CD4-positive, CD25-positive, alpha-beta regulatory T cell (primary cell): ENCODE measurements around the gene MC2R. TPM values are rescaled to one million over a fixed set of nuclear protein-coding genes. Genes with fewer than 3 reads are reported as not detected.
A peak's percentile ranks its signal among the peaks of the same experiment; 100 is the strongest.

ENCODE experiments used
- ATAC-seq, 2 donors: fragments of 150-1000 bp; cut with Tn5 transposase; one replicate each; pipeline ENCODE4 v1.10.0; 2021; ENCODE audit warnings: low read depth in 2 of 2, moderate number of reproducible peaks in 2 of 2, moderate library complexity in 1 of 2
- DNase-seq, 3 donors: peaks; one replicate each; pipeline versions ENCODE4 v3.0.0 to v3.0.0-alpha.2; 2012 to 2022; ENCODE audit warnings: mixed read lengths in 1 of 3
- H3K27ac ChIP-seq: one replicate; pipeline ENCODE4 v1.7.0; 2013; ENCODE audit warnings: mild to moderate bottlenecking, low read length; ENCODE audit not compliant: insufficient read depth, poor library complexity, severe bottlenecking
- H3K27me3 ChIP-seq: one replicate; pipeline ENCODE4 v1.7.0; 2013; ENCODE audit warnings: low read length; ENCODE audit not compliant: control insufficient read depth, insufficient read depth
- H3K36me3 ChIP-seq: one replicate; pipeline ENCODE4 v1.7.0; 2013; ENCODE audit warnings: mild to moderate bottlenecking, low read length, moderate library complexity; ENCODE audit not compliant: control insufficient read depth, insufficient read depth
- H3K4me1 ChIP-seq: 2 replicates; pipeline ENCODE4 v1.7.0; 2013; ENCODE audit warnings: mild to moderate bottlenecking, low read length; ENCODE audit not compliant: insufficient read depth, control insufficient read depth, poor library complexity, severe bottlenecking
- H3K4me3 ChIP-seq: one replicate; pipeline ENCODE4 v1.7.0; 2013; ENCODE audit warnings: low read depth, mild to moderate bottlenecking, low read length, moderate library complexity
- H3K9me3 ChIP-seq, 2 experiments: 1 replicate in 1 of 2; 2 replicates in 1 of 2; pipeline ENCODE4 v1.7.0; 2013; ENCODE audit warnings: low read length in 2 of 2, mild to moderate bottlenecking in 1 of 2, moderate library complexity in 1 of 2; ENCODE audit not compliant: control insufficient read depth in 2 of 2
- H3K27ac Mint-ChIP-seq, 3 donors: one replicate each; pipeline ENCODE4 v1.8.0; 2020 to 2022; ENCODE audit warnings: mild to moderate bottlenecking in 3 of 3, mixed read lengths in 3 of 3, moderate library complexity in 2 of 3
- H3K27me3 Mint-ChIP-seq: one replicate; pipeline ENCODE4 v1.8.0; 2022; ENCODE audit warnings: mild to moderate bottlenecking, mixed read lengths
- H3K36me3 Mint-ChIP-seq: one replicate; pipeline ENCODE4 v1.8.0; 2020; ENCODE audit warnings: mixed read lengths
- H3K4me1 Mint-ChIP-seq, 4 donors: one replicate each; pipeline ENCODE4 v1.8.0; 2020 to 2022; ENCODE audit warnings: mixed read lengths in 4 of 4, mild to moderate bottlenecking in 1 of 4
- H3K4me3 Mint-ChIP-seq, 4 donors: one replicate each; pipeline ENCODE4 v1.8.0; 2020 to 2022; ENCODE audit warnings: mild to moderate bottlenecking in 4 of 4, mixed read lengths in 4 of 4, moderate library complexity in 3 of 4
- H3K9me3 Mint-ChIP-seq, 7 donors: one replicate each; pipeline ENCODE4 v1.8.0; 2020 to 2022; ENCODE audit warnings: mixed read lengths in 7 of 7, mild to moderate bottlenecking in 3 of 7, moderate library complexity in 2 of 7
- polyA plus RNA-seq, 4 donors: library from polyadenylated mRNA; unstranded; fragments of 300-500 nt; fragmentation: Illumina TruSeq; gene quantifications; one replicate each; pipeline ENCODE4 v1.2.3, GENCODE V29; 2021
- total RNA-seq: library from RNA; stranded (reverse); gene quantifications from one replicate; pipeline ENCODE4 v1.2.3, GENCODE V29; 2022

The MC2R gene
- total and polyA plus RNA-seq, 5 donors from 2014 or later = not detected

DNA sequence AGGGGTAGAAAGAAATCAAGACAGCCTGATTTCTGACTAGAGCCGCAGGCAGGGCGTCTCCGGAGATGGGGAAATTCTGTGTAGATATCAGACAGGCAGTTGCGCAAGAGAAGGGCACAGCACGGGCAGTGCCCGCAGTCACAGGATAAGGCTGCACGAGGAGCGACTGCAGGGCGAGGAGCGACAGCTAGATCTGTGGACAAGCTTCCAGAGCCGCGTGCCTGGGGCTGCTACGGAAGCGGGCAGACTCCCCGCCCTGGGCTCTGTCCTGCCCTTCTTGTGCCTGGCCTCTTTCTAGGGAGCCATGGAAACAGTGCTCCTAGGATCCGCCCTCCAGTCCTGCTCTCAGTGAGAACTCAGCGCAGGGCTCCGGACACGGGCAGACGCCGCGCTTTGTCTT is 78.8 kb downstream of the MC2R start:
- Histone ChIP-seq H3K4me1 (no peaks in the 10 kb centered on the region), H3K27ac (no peak overlapping the region), H3K9me3 (no peaks in the 10 kb centered on the region), H3K36me3 (no peaks in the 10 kb centered on the region), H3K27me3 (peaks cover 4% of the 10 kb centered on the region), H3K4me3 (no peak overlapping the region)
- Mint-ChIP-seq H3K27me3 (peaks cover 32% of the 10 kb centered on the region), H3K4me3 (no peak overlapping the region), H3K36me3 (no peaks in the 10 kb centered on the region), H3K4me1 (no peaks in the 10 kb centered on the region), H3K27ac (no peak overlapping the region), H3K9me3 (peaks cover 0 to 1% (median 0%) of the 10 kb centered on the region in 7 donors)
- DNase-seq (no peak), ATAC-seq (no peak)

DNA sequence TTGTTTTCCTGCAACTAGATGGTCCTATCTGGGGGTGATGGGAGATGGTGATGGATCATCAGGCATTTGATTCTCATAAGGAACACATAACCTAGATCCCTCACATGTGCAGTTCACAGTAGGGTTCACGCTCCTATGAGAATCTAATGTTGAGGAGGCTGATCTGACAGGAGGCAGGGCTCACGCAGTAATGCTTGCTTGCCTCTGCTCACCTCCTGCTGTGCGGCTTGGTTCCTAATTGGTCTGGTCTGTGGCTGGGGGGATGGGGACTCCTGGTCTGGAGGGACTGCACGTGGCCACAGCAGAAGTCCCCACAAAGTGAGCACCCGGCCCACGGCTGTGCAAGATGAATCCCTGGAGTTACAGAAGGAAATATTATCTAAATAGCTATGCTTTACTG is 80.1 kb downstream of the MC2R start:
- no peak overlapping the region for H3K4me3 ChIP-seq
- no peak overlapping the region for H3K27ac ChIP-seq
- no peaks in the 10 kb centered on the region for H3K9me3 ChIP-seq
- ATAC-seq (no peak), DNase-seq (no peak)
- H3K4me1 Mint-ChIP-seq = no peaks in the 10 kb centered on the region
- no peaks in the 10 kb centered on the region for H3K4me1 ChIP-seq
- H3K36me3 ChIP-seq = no peaks in the 10 kb centered on the region
- H3K9me3 Mint-ChIP-seq = peaks cover 0 to 1% (median 0%) of the 10 kb centered on the region in 7 donors
- no peaks in the 10 kb centered on the region for H3K36me3 Mint-ChIP-seq
- no peak overlapping the region for H3K4me3 Mint-ChIP-seq
- H3K27ac Mint-ChIP-seq = no peak overlapping the region
- peaks cover 4% of the 10 kb centered on the region for H3K27me3 ChIP-seq
- peaks cover 36% of the 10 kb centered on the region for H3K27me3 Mint-ChIP-seq

DNA sequence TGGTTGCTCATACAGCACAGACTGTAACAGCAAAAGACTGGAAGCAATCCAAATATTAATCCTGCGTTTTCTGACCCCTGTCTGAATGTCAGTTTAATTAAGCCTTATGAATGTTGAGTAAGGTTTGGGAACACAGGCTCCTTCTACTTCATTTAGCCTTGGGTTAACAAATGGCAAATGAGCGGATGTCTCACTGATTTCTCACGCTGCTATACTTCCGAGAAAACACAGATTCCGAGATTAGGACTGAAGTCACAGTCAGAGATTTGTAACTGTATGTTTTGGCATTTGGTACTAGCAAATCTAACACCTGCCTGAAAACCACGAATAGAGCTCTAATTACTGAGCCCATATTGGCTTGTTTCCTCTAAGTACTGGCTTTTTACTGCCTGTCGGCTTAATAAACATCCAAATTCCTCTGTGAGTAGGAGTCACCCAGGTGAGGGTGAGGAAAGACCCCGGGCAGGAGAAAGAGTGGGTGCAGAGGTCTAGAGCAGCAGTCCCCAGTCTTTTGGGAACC is 80.8 kb downstream of the MC2R start:
- H3K4me1 Mint-ChIP-seq = no peaks in the 10 kb centered on the region
- H3K36me3 Mint-ChIP-seq = no peaks in the 10 kb centered on the region
- H3K27ac Mint-ChIP-seq = no peak overlapping the region
- Histone ChIP-seq H3K36me3 (no peaks in the 10 kb centered on the region), H3K4me1 (no peaks in the 10 kb centered on the region), H3K27me3 (peaks cover 4% of the 10 kb centered on the region), H3K9me3 (no peaks in the 10 kb centered on the region), H3K27ac (no peak overlapping the region), H3K4me3 (no peak overlapping the region)
- no peak overlapping the region for H3K4me3 Mint-ChIP-seq
- peaks cover 38% of the 10 kb centered on the region for H3K27me3 Mint-ChIP-seq
- DNase-seq = peak in 1 of 3 donors; percentile 8
- H3K9me3 Mint-ChIP-seq = peaks cover 0 to 1% (median 0%) of the 10 kb centered on the region in 7 donors
- no peak for ATAC-seq

Other genes with a start within 250 kb of the MC2R start
- gene FAM210A, start 189.0 kb downstream of the MC2R start, total RNA-seq = 7.4 TPM
- 10 to 100 TPM in 2 of 4 donors, 1 to 10 TPM in 2; 6.5 to 19.5 (median 11.0) TPM for gene FAM210A, start 189.0 kb downstream of the MC2R start, polyA plus RNA-seq
- gene RNMT, start 188.9 kb downstream of the MC2R start, total RNA-seq = 122 TPM
- gene RNMT, start 188.9 kb downstream of the MC2R start, polyA plus RNA-seq = 10 to 100 TPM; 52.8 to 88.3 (median 70.0) TPM
- not detected for gene MC5R, start 91.4 kb downstream of the MC2R start, total RNA-seq
- not detected for gene MC5R, start 91.4 kb downstream of the MC2R start, polyA plus RNA-seq
- gene ZNF519, start 216.9 kb upstream of the MC2R start, total RNA-seq = 10.3 TPM
- gene ZNF519, start 216.9 kb upstream of the MC2R start, polyA plus RNA-seq = 1 to 10 TPM; 1.9 to 8.2 (median 6.6) TPM